GM20431 (cell line): ENCODE results near the gene CPA4.
"Not testable (repeated sequence)": the region's sequence is repeated elsewhere in the genome, so short reads cannot be mapped to it uniquely, and the experiment has no call there.

Source experiments
- in situ Hi-C: fragments of 300-500 bp; cut with MseI, MboI; formaldehyde crosslinking; loops from one replicate; pipeline ENCODE4 v1.15.0; 2020; ENCODE audit warnings: low sequenced_read_pairs; ENCODE audit not compliant: unreplicated experiment

The CPA4 gene

GRCh38 chr7:130292682-130293257 lies at the start of gene CPA4:
TSS of gene CPA4 (plus strand) at chr7:130293161. CDS start at chr7:130293181, 20 bp downstream.
- in situ Hi-C loops, result no loop called here

- in situ Hi-C loops, result not testable (repeated sequence)
Observed at GRCh38 chr7:130243486-130243885, 49.5 kb upstream of the CPA4 start.

DNA sequence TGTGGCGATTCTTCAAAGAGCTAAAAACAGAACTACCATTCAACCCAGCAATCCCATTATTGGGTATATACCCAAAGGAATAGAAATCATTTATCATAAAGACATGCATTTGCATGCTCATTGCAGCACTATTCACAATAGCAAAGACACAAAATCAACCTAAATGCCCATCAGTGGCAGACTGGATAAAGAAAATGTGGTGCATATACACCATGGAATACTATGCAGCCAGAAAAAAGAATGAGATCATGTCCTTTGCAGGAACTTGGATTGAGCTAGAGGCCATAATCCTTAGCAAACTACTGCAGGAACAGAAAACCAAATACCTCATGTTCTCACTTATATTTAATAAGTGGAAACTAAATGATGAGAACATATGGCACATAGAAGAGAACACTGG lies 46.5 kb upstream of the CPA4 start:
- in situ Hi-C loops, result not testable (repeated sequence)

GRCh38 chr7:130248842-130249241 lies 44.1 kb upstream of the CPA4 start:
- in situ Hi-C loops, result not testable (repeated sequence)

GRCh38 chr7:130249626-130250025 lies 43.3 kb upstream of the CPA4 start:
- in situ Hi-C loops, result not testable (repeated sequence)

GRCh38 chr7:130254555-130254954 lies 38.4 kb upstream of the CPA4 start:
- in situ Hi-C loops, result no loop called here

GRCh38 chr7:130256704-130257103 lies 36.3 kb upstream of the CPA4 start:
- in situ Hi-C loops, result no loop called here

DNA sequence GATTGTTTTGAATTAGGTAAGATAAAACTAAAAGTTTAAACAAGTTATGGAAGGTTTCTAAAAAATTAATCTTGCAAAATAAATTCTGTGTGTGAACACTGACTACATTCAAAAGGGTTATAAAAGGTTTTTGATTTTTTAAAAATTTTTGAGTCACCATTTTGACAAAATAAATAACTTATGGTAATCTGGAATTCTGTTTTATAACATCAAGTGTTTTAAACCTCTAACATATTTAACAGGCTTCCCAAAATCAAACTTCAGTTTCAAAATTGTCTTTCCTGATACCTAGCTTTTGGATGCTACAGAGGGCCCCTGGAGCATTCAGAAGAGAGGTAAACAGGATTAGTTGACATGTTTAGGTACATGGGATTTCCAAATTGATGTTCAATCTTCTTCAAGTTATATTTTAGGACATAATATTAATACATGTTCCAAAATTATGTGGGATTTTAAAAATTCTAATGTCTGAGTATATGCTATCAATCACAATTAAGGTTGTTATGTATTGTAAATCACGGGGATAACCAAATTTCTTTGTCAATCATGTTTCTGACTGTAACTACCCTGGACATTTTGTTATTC lies 34.4 kb upstream of the CPA4 start:
- in situ Hi-C loops, result no loop called here

- in situ Hi-C loops, result no loop called here
Observed at GRCh38 chr7:130262448-130262847, 30.5 kb upstream of the CPA4 start.

DNA sequence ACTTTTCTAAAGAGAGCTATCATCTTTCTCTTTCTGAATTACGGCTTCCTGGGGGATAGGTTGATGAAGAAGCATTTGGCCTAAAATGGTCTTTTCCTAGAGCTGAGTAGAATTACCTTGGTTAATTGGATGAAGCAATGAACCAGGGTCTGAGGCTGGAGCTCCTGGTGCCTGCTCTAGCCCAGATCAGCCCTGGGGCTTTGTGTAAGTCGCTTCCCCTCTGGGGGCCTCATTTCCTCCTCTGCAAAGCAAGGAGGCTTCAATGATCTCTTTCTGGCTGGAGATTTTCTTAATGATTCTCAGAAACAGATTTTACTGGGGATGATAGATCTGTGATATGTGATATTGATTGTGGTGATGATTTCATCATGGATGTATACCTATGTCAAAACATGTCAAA lies 29.8 kb upstream of the CPA4 start:
- in situ Hi-C loops, result no loop called here

- in situ Hi-C loops, result no loop called here
Observed at GRCh38 chr7:130266258-130266960, 26.6 kb upstream of the CPA4 start, which contains the start of gene CPA2. TSS of gene CPA2 (plus strand) at chr7:130266863. CDS start at chr7:130266882, 19 bp downstream.

DNA sequence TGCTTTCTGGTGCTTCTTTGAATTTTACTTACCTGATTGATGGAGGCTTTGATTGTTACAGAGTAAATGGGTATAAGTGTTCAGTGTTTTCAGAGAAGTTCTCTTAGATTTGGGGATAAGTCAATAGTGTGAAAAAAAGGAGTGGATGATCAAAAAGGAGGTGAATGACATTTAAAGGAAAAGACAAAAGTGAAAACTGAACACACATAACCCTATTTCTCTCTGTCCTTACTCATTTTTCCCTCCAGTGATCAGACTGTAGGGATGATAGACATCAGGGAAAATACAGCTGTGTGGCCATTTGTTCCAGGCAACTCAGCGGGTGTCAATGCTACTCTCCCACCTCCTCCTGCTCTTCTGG lies 26.0 kb upstream of the CPA4 start:
- in situ Hi-C loops, result no loop called here

DNA sequence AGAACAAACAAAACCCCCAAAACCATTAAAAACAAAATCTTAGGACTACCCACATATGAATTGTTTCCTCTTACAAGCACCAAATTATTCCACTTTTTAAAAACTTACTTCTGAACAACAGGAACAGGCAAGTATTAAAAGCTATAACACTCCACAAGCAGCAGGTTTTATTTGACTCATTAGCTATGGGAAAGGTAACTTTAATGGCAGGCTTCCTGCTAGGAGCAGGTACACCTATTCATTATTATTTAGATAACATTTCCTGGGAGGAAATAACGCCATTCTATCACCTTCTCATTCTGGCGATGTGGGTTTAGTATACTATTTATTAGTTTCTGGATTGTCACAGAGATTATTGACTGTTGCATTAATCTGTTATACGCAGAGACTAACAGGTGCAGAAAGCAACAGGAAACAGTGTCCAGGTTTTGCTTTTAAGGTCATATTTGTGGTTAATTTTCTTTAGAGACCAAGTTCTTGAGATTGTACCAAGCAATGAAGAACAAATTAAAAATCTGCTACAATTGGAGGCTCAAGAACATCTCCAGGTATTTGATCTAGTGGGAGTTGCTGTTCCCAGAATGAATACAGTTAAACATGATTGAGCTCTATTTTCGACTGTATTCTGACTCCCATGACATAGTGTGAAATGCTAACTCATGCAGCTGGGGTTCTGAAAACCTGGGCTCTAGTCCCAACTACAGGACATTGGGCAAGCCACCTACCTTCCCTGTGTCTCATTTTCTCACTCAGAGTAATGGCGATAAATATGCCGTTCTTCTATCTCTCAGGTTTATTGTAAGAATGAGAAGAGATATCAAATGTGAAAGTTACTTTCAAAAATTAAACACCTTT lies 24.3 kb upstream of the CPA4 start:
- in situ Hi-C loops, result no loop called here

DNA sequence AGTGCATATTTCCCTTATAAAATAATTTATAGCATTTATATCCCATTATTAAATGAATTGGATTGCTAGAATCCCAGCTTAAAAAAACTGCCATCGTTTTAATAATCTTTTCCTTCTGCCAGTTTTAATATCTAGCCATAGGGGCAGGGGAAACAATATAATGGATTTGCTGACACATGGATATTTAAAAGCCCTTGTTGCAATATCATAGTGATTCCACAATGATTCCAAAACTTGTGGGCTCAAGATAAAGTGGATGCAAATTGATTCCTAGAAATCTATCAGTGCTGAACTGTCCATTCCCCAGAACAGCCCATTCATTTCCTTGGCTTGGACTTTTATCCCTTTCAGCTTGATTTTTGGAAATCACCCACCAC lies 23.7 kb upstream of the CPA4 start:
- in situ Hi-C loops, result no loop called here

- in situ Hi-C loops, result no loop called here
Observed at GRCh38 chr7:130270947-130271800, 21.8 kb upstream of the CPA4 start.

GRCh38 chr7:130272381-130273080 lies 20.4 kb upstream of the CPA4 start:
- in situ Hi-C loops, result no loop called here

- in situ Hi-C loops, result no loop called here
Observed at GRCh38 chr7:130273081-130273932, 19.7 kb upstream of the CPA4 start.

GRCh38 chr7:130273933-130274255 lies 19.1 kb upstream of the CPA4 start:
- in situ Hi-C loops, result no loop called here

- in situ Hi-C loops, result no loop called here
Observed at GRCh38 chr7:130274296-130274695, 18.7 kb upstream of the CPA4 start.
